Stimulated activated CD8-positive, alpha-beta memory T cell treated with anti-CD3 and anti-CD28 coated beads, Interleukin-2, amount 100 ng/mL, for 1 hour (primary cell): ENCODE results near the gene TBXA2R.
"Not testable (repeated sequence)": the region's sequence is repeated elsewhere in the genome, so short reads cannot be mapped to it uniquely, and the experiment has no call there.

Source experiments
- DNase-seq, 2 donors: peaks; one replicate each; pipeline ENCODE4 v3.0.0-alpha.2; 2020; ENCODE audit warnings: low read depth in 2 of 2

The TBXA2R gene

GRCh38 chr19:3606690-3607289 lies at the start of gene TBXA2R:
TSS of gene TBXA2R (minus strand) at chr19:3606875. CDS start at chr19:3600634, 6,241 bp downstream.
- peak in 1 of 2 donors; percentile 23 for DNase-seq

GRCh38 chr19:3656073-3656746 lies 49.5 kb upstream of the TBXA2R start:
- no peak for DNase-seq

GRCh38 chr19:3655402-3656072 lies 48.9 kb upstream of the TBXA2R start:
- no peak for DNase-seq

- no peak for DNase-seq
Measured at GRCh38 chr19:3653865-3654513, 47.3 kb upstream of the TBXA2R start.

GRCh38 chr19:3653081-3653795 lies 46.6 kb upstream of the TBXA2R start:
- DNase-seq, result no peak

GRCh38 chr19:3652422-3652821 lies 45.7 kb upstream of the TBXA2R start:
- no peak for DNase-seq

- DNase-seq, result no peak
Measured at GRCh38 chr19:3651684-3652083, 45.0 kb upstream of the TBXA2R start.

- no peak for DNase-seq
Measured at GRCh38 chr19:3649888-3650287, 43.2 kb upstream of the TBXA2R start.

GRCh38 chr19:3648037-3648905 lies 41.6 kb upstream of the TBXA2R start:
- no peak for DNase-seq

- DNase-seq, result not testable (repeated sequence)
Measured at GRCh38 chr19:3647102-3647501, 40.4 kb upstream of the TBXA2R start.

GRCh38 chr19:3646336-3647092 lies 39.8 kb upstream of the TBXA2R start:
- no peak for DNase-seq

- DNase-seq, result no peak
Measured at GRCh38 chr19:3645726-3646125, 39.1 kb upstream of the TBXA2R start.

- DNase-seq, result no peak
Measured at GRCh38 chr19:3645067-3645396, 38.4 kb upstream of the TBXA2R start.

GRCh38 chr19:3644351-3645066 lies 37.8 kb upstream of the TBXA2R start:
- no peak for DNase-seq

GRCh38 chr19:3643674-3644313 lies 37.1 kb upstream of the TBXA2R start:
- DNase-seq, result no peak

- no peak for DNase-seq
Measured at GRCh38 chr19:3642987-3643673, 36.5 kb upstream of the TBXA2R start.

GRCh38 chr19:3642296-3642695 lies 35.6 kb upstream of the TBXA2R start:
- DNase-seq, result no peak

- no peak for DNase-seq
Measured at GRCh38 chr19:3641515-3642269, 35.0 kb upstream of the TBXA2R start.
